HG02759 (cell line): Measurements from ENCODE around the gene MAPK1.
"Not testable (repeated sequence)": the region's sequence is repeated elsewhere in the genome, so short reads cannot be mapped to it uniquely, and the experiment has no call there.

Source experiments
- ATAC-seq: cut with Tn5 transposase; IDR thresholded peaks from one replicate; pipeline ENCODE4 v1.9.1; 2021; ENCODE audit warnings: mild to moderate bottlenecking, moderate library complexity; ENCODE audit not compliant: unreplicated experiment

Gene MAPK1

GRCh38 chr22:21882754-21883333 lies 15.4 kb upstream of the MAPK1 start:
- ATAC-seq: not testable (repeated sequence)

- no peak for ATAC-seq
Observed at GRCh38 chr22:21881841-21882753, 14.7 kb upstream of the MAPK1 start.

- no peak for ATAC-seq
Observed at GRCh38 chr22:21876486-21877176, 9.2 kb upstream of the MAPK1 start.

- ATAC-seq: not testable (repeated sequence)
Observed at GRCh38 chr22:21874953-21875352, 7.5 kb upstream of the MAPK1 start.

- ATAC-seq: no peak
Observed at GRCh38 chr22:21873619-21874018, 6.2 kb upstream of the MAPK1 start.

- ATAC-seq: not testable (repeated sequence)
Observed at GRCh38 chr22:21872741-21873140, 5.3 kb upstream of the MAPK1 start.

- no peak for ATAC-seq
Observed at GRCh38 chr22:21868651-21869050, 1.2 kb upstream of the MAPK1 start.

- ATAC-seq: peak; percentile 39
Observed at GRCh38 chr22:21866833-21867527, 465 bp downstream of the MAPK1 start.

GRCh38 chr22:21865041-21865440 lies 2.4 kb downstream of the MAPK1 start:
- no peak for ATAC-seq

- no peak for ATAC-seq
Observed at GRCh38 chr22:21862386-21863245, 4.8 kb downstream of the MAPK1 start.

- ATAC-seq: no peak
Observed at GRCh38 chr22:21861851-21862250, 5.6 kb downstream of the MAPK1 start.

GRCh38 chr22:21861264-21861848 lies 6.1 kb downstream of the MAPK1 start:
- no peak for ATAC-seq

- no peak for ATAC-seq
Observed at GRCh38 chr22:21860491-21861039, 6.9 kb downstream of the MAPK1 start.

- ATAC-seq: no peak
Observed at GRCh38 chr22:21858025-21858764, 9.2 kb downstream of the MAPK1 start.

- no peak for ATAC-seq
Observed at GRCh38 chr22:21857481-21857914, 9.9 kb downstream of the MAPK1 start.

GRCh38 chr22:21856868-21857267 lies 10.6 kb downstream of the MAPK1 start:
- no peak for ATAC-seq

GRCh38 chr22:21856197-21856596 lies 11.2 kb downstream of the MAPK1 start:
- ATAC-seq: no peak

GRCh38 chr22:21855676-21856075 lies 11.8 kb downstream of the MAPK1 start:
- no peak for ATAC-seq

- no peak for ATAC-seq
Observed at GRCh38 chr22:21850660-21851059, 16.8 kb downstream of the MAPK1 start.
